A549 treated with DMSO at 1 μM for 4 hours (cell line): ENCODE data around the gene ANXA2. TPM values are rescaled to one million over a fixed set of nuclear protein-coding genes. Genes with fewer than 3 reads are reported as not detected.

ENCODE experiments used
- total RNA-seq: library from RNA; stranded (reverse); fragments of 200-300 nt; extraction: Qiagen RNA extraction; gene quantifications from 5 replicates; pipeline ENCODE4 v1.2.3, GENCODE V29; 2022; ENCODE audit warnings: low read depth

Gene ANXA2
- total RNA-seq: 4,682 to 5,263 TPM (median 4,737 TPM) in 5 replicates

GRCh38 chr15:60397772-60398445 is at the start of gene ANXA2:
ANXA2 (minus strand) TSS chr15:60397986; CDS start chr15:60386075, 11,911 bp downstream.

Other genes with a start within 250 kb of the ANXA2 start
- 31.1 to 43.9 TPM (median 36.7 TPM) in 5 replicates for gene ICE2, start 81.2 kb upstream of the ANXA2 start, total RNA-seq